Measurements from ENCODE around the gene SZT2. TPM values are rescaled to one million over a fixed set of nuclear protein-coding genes. Genes with fewer than 3 reads are reported as not detected.

SZT2 gene
- total and polyA plus RNA-seq, 8 donors = 18.5 to 54.9 (median 24.6) TPM

DNA sequence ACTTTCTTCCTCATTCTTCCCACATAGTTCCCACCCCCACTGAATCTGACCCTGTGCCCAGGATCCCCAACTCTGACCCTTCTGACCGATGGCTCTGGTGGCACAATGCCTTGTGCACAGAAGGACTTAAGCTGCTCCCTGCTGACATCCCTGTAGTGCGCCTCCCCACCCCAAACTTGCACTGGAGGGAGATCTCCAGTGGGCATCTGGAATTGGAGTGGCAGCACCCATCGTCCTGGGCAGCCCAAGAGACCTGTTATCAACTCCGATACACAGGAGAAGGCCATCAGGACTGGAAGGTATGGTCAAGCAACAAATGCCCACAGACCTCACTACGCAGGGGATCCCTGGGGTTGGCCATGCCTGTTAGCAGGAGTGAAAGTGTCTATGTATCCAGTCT is 43.1 kb upstream of the SZT2 start:
- DNase-seq (no peak), FAIRE-seq (no peak), ATAC-seq (no peak)
- H3K4me1 ChIP-seq = peaks cover 0 to 10% (median 0%) of the 10 kb centered on the region in 3 donors
- no peaks in the 10 kb centered on the region for H3K9me3 ChIP-seq
- no peaks in the 10 kb centered on the region for H3K27me3 ChIP-seq
- TF ChIP-seq, protein P1, sequence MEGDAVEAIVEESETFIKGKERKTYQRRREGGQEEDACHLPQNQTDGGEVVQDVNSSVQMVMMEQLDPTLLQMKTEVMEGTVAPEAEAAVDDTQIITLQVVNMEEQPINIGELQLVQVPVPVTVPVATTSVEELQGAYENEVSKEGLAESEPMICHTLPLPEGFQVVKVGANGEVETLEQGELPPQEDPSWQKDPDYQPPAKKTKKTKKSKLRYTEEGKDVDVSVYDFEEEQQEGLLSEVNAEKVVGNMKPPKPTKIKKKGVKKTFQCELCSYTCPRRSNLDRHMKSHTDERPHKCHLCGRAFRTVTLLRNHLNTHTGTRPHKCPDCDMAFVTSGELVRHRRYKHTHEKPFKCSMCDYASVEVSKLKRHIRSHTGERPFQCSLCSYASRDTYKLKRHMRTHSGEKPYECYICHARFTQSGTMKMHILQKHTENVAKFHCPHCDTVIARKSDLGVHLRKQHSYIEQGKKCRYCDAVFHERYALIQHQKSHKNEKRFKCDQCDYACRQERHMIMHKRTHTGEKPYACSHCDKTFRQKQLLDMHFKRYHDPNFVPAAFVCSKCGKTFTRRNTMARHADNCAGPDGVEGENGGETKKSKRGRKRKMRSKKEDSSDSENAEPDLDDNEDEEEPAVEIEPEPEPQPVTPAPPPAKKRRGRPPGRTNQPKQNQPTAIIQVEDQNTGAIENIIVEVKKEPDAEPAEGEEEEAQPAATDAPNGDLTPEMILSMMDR (IDR thresholded peaks at IDR 0.05) = no peak
- H3K27ac ChIP-seq = no peak overlapping the region
- 86 to 87% methylated on average over 5 of the region's 5 CpGs for WGBS, 2 donors
- H3K4me3 ChIP-seq = no peak overlapping the region
- intact Hi-C loops (cut with DNase I) = no loop called here
- no peaks in the 10 kb centered on the region for H3K36me3 ChIP-seq

DNA sequence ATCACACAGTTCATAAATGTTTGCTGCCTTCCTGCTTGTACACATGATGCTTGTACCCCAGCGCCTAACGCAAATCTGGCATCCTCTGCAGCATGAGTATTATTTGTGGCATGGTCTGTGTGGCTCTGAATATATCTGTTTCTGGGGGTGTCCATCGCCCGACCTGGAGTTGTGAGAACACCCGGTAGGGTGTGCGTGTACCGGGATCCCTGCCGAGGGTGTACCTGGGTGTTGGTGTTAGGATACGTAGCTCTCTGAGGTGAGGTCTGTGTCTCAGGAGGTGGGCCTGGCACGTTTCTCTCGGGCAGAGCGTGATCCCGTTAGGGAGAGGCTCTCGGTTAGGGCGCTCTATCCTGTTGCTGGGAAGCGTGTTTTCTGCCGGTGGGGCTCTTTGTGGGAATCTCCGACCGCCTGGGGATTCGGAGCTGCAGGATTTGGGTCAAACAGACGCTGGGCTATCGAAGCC is 41.3 kb upstream of the SZT2 start:
- intact Hi-C loops (cut with DNase I) = no loop called here
- no peaks in the 10 kb centered on the region for H3K27me3 ChIP-seq
- H3K4me1 ChIP-seq = peaks cover 0 to 10% (median 0%) of the 10 kb centered on the region in 3 donors
- DNase-seq (no peak), FAIRE-seq (no peak), ATAC-seq (peak; percentile 33 to 56 (median 46))
- 9 to 12% methylated on average over 22 of the region's 22 CpGs for WGBS, 2 donors
- TF ChIP-seq, protein P1 (IDR thresholded peaks at IDR 0.05) = no peak
- H3K36me3 ChIP-seq = no peaks in the 10 kb centered on the region
- H3K9me3 ChIP-seq = no peaks in the 10 kb centered on the region
- peak overlapping the region; percentile 99 to 100 (median 100) for H3K27ac ChIP-seq
- H3K4me3 ChIP-seq = peak overlapping the region; percentile 39 to 60 (median 53)

DNA sequence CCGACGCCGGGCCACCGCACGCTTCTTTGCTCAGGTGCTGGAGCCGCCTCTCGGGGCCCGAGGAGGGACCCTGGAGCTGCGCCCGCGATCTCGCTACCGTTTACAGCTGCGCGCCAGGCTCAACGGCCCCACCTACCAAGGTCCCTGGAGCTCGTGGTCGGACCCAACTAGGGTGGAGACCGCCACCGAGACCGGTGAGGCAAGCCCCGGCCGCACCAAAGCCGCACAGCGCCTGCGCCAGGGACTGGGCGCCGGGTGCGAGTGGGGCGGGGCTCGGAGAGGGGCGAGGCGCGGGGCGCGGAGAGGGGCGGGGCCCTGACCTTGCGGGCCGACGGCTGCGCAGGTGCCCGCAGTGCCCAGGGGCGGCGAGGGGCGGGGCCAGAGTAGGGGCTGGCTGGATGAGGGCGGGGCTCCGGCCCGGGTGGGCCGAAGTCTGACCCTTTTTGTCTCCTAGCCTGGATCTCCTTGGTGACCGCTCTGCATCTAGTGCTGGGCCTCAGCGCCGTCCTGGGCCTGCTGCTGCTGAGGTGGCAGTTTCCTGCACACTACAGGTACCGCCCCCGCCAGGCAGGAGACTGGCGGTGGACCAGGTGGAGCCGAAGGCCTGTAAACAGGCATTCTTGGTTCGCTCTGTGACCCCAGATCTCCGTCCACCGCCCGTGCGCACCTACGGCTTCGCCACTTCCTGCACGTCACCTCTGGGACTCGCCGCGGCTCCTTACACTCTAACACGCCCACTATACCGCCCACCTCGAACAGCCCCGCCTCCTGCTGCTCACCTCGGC is 40.7 kb upstream of the SZT2 start:
- intact Hi-C loops (cut with DNase I) = no loop called here
- H3K27me3 ChIP-seq = no peaks in the 10 kb centered on the region
- ATAC-seq (peak; percentile 93 to 97 (median 94)), FAIRE-seq (no peak), DNase-seq (peak; percentile 93 to 98 (median 96))
- H3K4me1 ChIP-seq = peaks cover 0 to 10% (median 0%) of the 10 kb centered on the region in 3 donors
- TF ChIP-seq, protein P1 (IDR thresholded peaks at IDR 0.05) = no peak
- H3K9me3 ChIP-seq = no peaks in the 10 kb centered on the region
- peak overlapping the region; percentile 99 to 100 (median 100) for H3K27ac ChIP-seq
- H3K4me3 ChIP-seq = peak overlapping the region; percentile 39 to 60 (median 53)
- 4 to 8% methylated on average over 50 to 72 of the region's 72 CpGs for WGBS, 2 donors
- H3K36me3 ChIP-seq = no peaks in the 10 kb centered on the region

DNA sequence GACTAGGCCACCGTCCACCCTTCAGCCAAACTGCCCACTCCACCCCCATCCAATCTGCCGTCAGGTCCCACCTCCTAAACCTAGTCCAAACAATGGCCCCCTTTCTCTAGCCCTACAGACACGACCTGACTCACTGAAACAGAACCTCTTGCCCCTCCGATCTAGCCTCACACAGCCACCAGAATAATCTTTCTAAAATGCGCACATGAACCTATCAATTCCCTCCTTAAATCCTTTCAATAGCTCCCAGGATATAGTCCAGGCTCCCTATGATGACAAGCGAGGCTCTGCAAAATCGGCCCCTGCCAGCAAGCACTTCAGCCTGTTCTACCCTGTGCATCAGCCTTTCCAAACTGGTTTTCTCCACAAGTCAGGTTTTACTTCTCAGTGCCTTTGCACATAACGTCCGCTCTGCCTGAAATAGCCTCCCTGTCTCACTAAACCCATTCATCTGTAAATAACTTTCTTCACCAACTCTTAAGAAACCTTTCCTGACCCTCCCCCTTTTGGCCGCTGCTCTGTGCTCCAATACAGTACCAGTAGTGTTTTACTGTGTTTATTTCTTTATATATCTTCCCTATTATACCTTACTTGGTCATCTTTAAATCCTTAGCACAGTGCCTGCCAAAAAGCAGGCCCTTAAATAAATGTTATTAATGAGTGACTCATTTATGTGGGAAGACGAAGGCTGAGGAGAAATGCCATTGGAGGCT is 39.9 kb upstream of the SZT2 start:
- H3K4me1 ChIP-seq = peaks cover 0 to 10% (median 0%) of the 10 kb centered on the region in 3 donors
- no peaks in the 10 kb centered on the region for H3K9me3 ChIP-seq
- H3K36me3 ChIP-seq = no peaks in the 10 kb centered on the region
- no peak for DNase-seq
- intact Hi-C loops (cut with DNase I) = no loop called here
- H3K27ac ChIP-seq = peak overlapping the region; percentile 99 to 100 (median 100)
- TF ChIP-seq, protein P1 (IDR thresholded peaks at IDR 0.05) = no peak
- ATAC-seq = no peak
- no peak for FAIRE-seq
- H3K27me3 ChIP-seq = no peaks in the 10 kb centered on the region
- peak overlapping the region in 3 of 4 donors; percentile 39 to 60 (median 55) for H3K4me3 ChIP-seq
- 34 to 36% methylated on average over 11 of the region's 11 CpGs for WGBS, 2 donors

Data from pancreas (tissue), 10 donors.